CD4-positive, alpha-beta T cell treated with Interleukin-12 subunit alpha and Interleukin-12 subunit beta, for 1 hour (primary cell): ENCODE results near the gene SLC12A3.

Experiments
- DNase-seq: peaks from one replicate; pipeline ENCODE4 v3.0.0-alpha.2; 2020

The SLC12A3 gene

GRCh38 chr16:56864960-56865359 is at the start of gene SLC12A3:
SLC12A3 (plus strand) TSS chr16:56865207; CDS start chr16:56865236, 29 bp downstream.
- DNase-seq = no peak

GRCh38 chr16:56815721-56816120 is 49.3 kb upstream of the SLC12A3 start:
- DNase-seq = no peak

GRCh38 chr16:56817056-56817455 is 48.0 kb upstream of the SLC12A3 start:
- no peak for DNase-seq

- no peak for DNase-seq
Observed at GRCh38 chr16:56817938-56818337, 47.1 kb upstream of the SLC12A3 start.

- no peak for DNase-seq
Observed at GRCh38 chr16:56823081-56823733, 41.8 kb upstream of the SLC12A3 start.

GRCh38 chr16:56824331-56824730 is 40.7 kb upstream of the SLC12A3 start:
- DNase-seq = no peak

GRCh38 chr16:56824804-56825203 is 40.2 kb upstream of the SLC12A3 start:
- DNase-seq = no peak

GRCh38 chr16:56825826-56826225 is 39.2 kb upstream of the SLC12A3 start:
- DNase-seq = no peak

GRCh38 chr16:56828647-56829046 is 36.4 kb upstream of the SLC12A3 start:
- no peak for DNase-seq

- no peak for DNase-seq
Observed at GRCh38 chr16:56830669-56831068, 34.3 kb upstream of the SLC12A3 start.

- DNase-seq = no peak
Observed at GRCh38 chr16:56832768-56833167, 32.2 kb upstream of the SLC12A3 start.

- no peak for DNase-seq
Observed at GRCh38 chr16:56833243-56833970, 31.6 kb upstream of the SLC12A3 start.

- DNase-seq = no peak
Observed at GRCh38 chr16:56835320-56835719, 29.7 kb upstream of the SLC12A3 start.

GRCh38 chr16:56836410-56837230 is 28.4 kb upstream of the SLC12A3 start:
- no peak for DNase-seq

GRCh38 chr16:56838622-56839337 is 26.2 kb upstream of the SLC12A3 start:
- no peak for DNase-seq

- DNase-seq = no peak
Observed at GRCh38 chr16:56841233-56841632, 23.8 kb upstream of the SLC12A3 start.

- no peak for DNase-seq
Observed at GRCh38 chr16:56841659-56842058, 23.3 kb upstream of the SLC12A3 start.

GRCh38 chr16:56842133-56842532 is 22.9 kb upstream of the SLC12A3 start:
- no peak for DNase-seq

- no peak for DNase-seq
Observed at GRCh38 chr16:56844056-56844455, 21.0 kb upstream of the SLC12A3 start.

GRCh38 chr16:56847173-56847910 is 17.7 kb upstream of the SLC12A3 start:
- peak; percentile 11 for DNase-seq

GRCh38 chr16:56848029-56848936 is 16.7 kb upstream of the SLC12A3 start:
- DNase-seq = no peak
